HG03095 (cell line): ENCODE measurements around the gene CNTNAP4.

Source experiments
- ATAC-seq: cut with Tn5 transposase; IDR thresholded peaks from one replicate; pipeline ENCODE4 v1.9.1; 2021; ENCODE audit warnings: moderate library complexity; ENCODE audit not compliant: unreplicated experiment

Gene CNTNAP4

GRCh38 chr16:76276745-76277438 lies at the start of gene CNTNAP4:
Gene CNTNAP4, plus strand, starts transcription at chr16:76277401. Its CDS starts 262 bp downstream, at chr16:76277663.
- no peak for ATAC-seq

GRCh38 chr16:76228546-76229146 lies 48.6 kb upstream of the CNTNAP4 start:
- ATAC-seq: no peak

- no peak for ATAC-seq
These were observed 44.5 kb upstream of the CNTNAP4 start for GRCh38 chr16:76232704-76233103.

- no peak for ATAC-seq
These were observed 42.2 kb upstream of the CNTNAP4 start for GRCh38 chr16:76235025-76235424.

GRCh38 chr16:76235426-76235825 lies 41.8 kb upstream of the CNTNAP4 start:
- no peak for ATAC-seq

GRCh38 chr16:76237471-76237870 lies 39.7 kb upstream of the CNTNAP4 start:
- no peak for ATAC-seq

GRCh38 chr16:76241755-76242154 lies 35.4 kb upstream of the CNTNAP4 start:
- ATAC-seq: no peak

GRCh38 chr16:76243620-76244019 lies 33.6 kb upstream of the CNTNAP4 start:
- no peak for ATAC-seq

GRCh38 chr16:76246587-76246986 lies 30.6 kb upstream of the CNTNAP4 start:
- ATAC-seq: no peak

- ATAC-seq: peak; percentile 87
These were observed 11.7 kb upstream of the CNTNAP4 start for GRCh38 chr16:76265434-76266045.

- ATAC-seq: no peak
These were observed 8.4 kb upstream of the CNTNAP4 start for GRCh38 chr16:76268824-76269223.

GRCh38 chr16:76277460-76278030 lies 344 bp downstream of the CNTNAP4 start:
- no peak for ATAC-seq

GRCh38 chr16:76278086-76278485 lies 885 bp downstream of the CNTNAP4 start:
- no peak for ATAC-seq

- no peak for ATAC-seq
These were observed 1.8 kb downstream of the CNTNAP4 start for GRCh38 chr16:76278980-76279379.

- ATAC-seq: no peak
These were observed 3.4 kb downstream of the CNTNAP4 start for GRCh38 chr16:76280421-76281215.

- no peak for ATAC-seq
These were observed 10.3 kb downstream of the CNTNAP4 start for GRCh38 chr16:76287466-76287865.

- no peak for ATAC-seq
These were observed 15.0 kb downstream of the CNTNAP4 start for GRCh38 chr16:76292218-76292617.

GRCh38 chr16:76293980-76294379 lies 16.8 kb downstream of the CNTNAP4 start:
- no peak for ATAC-seq

- ATAC-seq: no peak
These were observed 17.4 kb downstream of the CNTNAP4 start for GRCh38 chr16:76294396-76295214.

GRCh38 chr16:76297941-76298340 lies 20.7 kb downstream of the CNTNAP4 start:
- ATAC-seq: no peak
